GM13976 (cell line): ENCODE measurements around the gene AANAT.

Experiments used
- DNase-seq: peaks from one replicate; pipeline ENCODE4 v3.0.0; 2012; ENCODE audit warnings: low spot score
- in situ Hi-C: fragments of 300-500 bp; cut with MboI; formaldehyde crosslinking; loops from one replicate; pipeline ENCODE4 v1.12.0; 2022; ENCODE audit warnings: low sequenced_read_pairs, mixed read lengths, inconsistent platforms; ENCODE audit not compliant: unreplicated experiment
- TF ChIP-seq, protein P1 (sequence below): IDR thresholded peaks from 2 replicates; pipeline ENCODE4 v1.5.1; 2012; ENCODE audit warnings: borderline replicate concordance, mild to moderate bottlenecking; ENCODE audit not compliant: insufficient read depth; ENCODE audit errors: extremely low read depth, missing control alignments, control extremely low read depth

Gene AANAT

DNA sequence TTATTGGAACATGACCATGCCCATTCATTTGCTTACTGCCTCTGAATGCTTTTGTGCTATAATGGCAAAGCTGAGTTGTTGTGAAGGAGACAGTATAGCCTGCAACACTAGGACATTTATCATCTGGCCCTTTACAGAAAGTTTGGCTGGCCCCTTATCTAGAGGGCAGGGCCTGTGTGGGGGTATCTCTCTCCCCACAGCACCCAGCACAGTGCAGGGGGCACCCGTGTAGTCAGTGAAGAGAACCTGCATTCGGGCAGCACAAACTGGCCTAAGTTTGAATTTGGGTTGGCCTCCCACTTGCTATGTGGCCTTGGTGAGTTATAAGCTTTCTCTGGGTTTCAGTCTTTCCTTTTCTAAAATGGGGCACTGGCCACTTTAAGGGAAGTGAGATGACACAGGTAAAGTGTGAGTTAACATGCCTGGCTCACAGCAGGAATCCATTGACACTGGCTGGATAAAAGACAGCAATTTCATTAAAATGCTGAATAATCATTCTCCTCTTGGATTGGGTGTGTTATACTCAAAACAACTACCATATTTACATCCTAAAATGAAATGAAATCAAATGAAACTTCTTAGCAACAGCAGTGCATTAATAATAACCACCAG lies 26.5 kb upstream of the AANAT start:
- in situ Hi-C loops, result no loop called here
- TF ChIP-seq, protein P1, sequence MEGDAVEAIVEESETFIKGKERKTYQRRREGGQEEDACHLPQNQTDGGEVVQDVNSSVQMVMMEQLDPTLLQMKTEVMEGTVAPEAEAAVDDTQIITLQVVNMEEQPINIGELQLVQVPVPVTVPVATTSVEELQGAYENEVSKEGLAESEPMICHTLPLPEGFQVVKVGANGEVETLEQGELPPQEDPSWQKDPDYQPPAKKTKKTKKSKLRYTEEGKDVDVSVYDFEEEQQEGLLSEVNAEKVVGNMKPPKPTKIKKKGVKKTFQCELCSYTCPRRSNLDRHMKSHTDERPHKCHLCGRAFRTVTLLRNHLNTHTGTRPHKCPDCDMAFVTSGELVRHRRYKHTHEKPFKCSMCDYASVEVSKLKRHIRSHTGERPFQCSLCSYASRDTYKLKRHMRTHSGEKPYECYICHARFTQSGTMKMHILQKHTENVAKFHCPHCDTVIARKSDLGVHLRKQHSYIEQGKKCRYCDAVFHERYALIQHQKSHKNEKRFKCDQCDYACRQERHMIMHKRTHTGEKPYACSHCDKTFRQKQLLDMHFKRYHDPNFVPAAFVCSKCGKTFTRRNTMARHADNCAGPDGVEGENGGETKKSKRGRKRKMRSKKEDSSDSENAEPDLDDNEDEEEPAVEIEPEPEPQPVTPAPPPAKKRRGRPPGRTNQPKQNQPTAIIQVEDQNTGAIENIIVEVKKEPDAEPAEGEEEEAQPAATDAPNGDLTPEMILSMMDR, result no peak
- no peak for DNase-seq

DNA sequence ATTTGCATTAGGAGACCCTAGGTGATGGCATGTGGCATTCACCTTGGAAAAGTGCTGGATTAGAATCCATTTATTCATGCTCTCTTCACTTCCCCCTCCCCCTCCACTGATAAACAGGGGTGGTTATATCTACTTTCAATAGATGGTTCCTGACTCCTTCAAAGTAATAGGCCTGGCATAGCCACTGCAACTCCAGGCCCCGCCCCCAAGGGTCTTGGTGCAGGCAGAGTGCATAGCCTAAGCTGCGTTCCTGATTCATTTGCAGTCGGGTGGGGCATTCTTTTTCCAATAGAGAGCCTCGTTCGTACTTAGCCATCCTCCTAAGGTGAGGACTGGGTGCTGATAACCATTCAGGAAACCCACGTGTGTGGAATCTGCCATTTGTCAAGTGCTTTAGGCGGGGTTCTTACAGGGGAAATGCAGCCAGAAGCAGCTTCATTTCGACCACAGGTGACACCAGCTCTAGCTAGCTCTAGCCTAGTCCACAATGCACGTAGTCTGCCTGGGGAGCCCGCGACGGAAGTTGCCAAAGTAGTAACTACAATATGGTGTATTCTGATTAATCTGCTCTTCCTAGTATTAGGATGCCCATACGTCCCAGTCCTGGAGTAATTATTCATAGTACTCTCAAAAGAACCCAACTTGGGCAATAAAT lies 25.6 kb upstream of the AANAT start:
- in situ Hi-C loops, result no loop called here
- no peak for DNase-seq
- TF ChIP-seq, protein P1, result no peak

GRCh38 chr17:76442341-76443338 lies 24.8 kb upstream of the AANAT start:
- in situ Hi-C loops, result no loop called here
- TF ChIP-seq, protein P1, result no peak
- DNase-seq, result no peak

GRCh38 chr17:76444518-76445311 lies 22.7 kb upstream of the AANAT start:
- in situ Hi-C loops, result no loop called here
- DNase-seq, result no peak
- TF ChIP-seq, protein P1, result no peak

- in situ Hi-C loops, result no loop called here
- DNase-seq, result no peak
- TF ChIP-seq, protein P1, result no peak
These were observed 21.5 kb upstream of the AANAT start for GRCh38 chr17:76445697-76446448.
